ENCODE data around the gene NMNAT3.

- TF ChIP-seq TAF1 (IDR thresholded peaks at IDR 0.05; ENCODE audit: borderline replicate concordance, low read depth, low read length) (no peak), POLR2A (IDR thresholded peaks at IDR 0.05; ENCODE audit: low read depth, low read length) (no peak), POLR2AphosphoS5 (IDR thresholded peaks at IDR 0.05; ENCODE audit: low read depth, low read length) (no peak)
Observed at GRCh38 chr3:139514741-139515140, 163.0 kb downstream of the NMNAT3 start.
